HG03280 (cell line): ENCODE measurements around the gene LAMA2.
A peak's percentile ranks its signal among the peaks of the same experiment; 100 is the strongest.

Experiments used
- ATAC-seq: cut with Tn5 transposase; IDR thresholded peaks from one replicate; pipeline ENCODE4 v1.9.1; 2021; ENCODE audit warnings: mild to moderate bottlenecking, moderate library complexity; ENCODE audit not compliant: unreplicated experiment

The LAMA2 gene

GRCh38 chr6:129475477-129476247 is 592.7 kb downstream of the LAMA2 start:
- ATAC-seq = no peak

GRCh38 chr6:129476248-129476564 is 593.3 kb downstream of the LAMA2 start:
- no peak for ATAC-seq

GRCh38 chr6:129476810-129477209 is 593.9 kb downstream of the LAMA2 start:
- no peak for ATAC-seq

DNA sequence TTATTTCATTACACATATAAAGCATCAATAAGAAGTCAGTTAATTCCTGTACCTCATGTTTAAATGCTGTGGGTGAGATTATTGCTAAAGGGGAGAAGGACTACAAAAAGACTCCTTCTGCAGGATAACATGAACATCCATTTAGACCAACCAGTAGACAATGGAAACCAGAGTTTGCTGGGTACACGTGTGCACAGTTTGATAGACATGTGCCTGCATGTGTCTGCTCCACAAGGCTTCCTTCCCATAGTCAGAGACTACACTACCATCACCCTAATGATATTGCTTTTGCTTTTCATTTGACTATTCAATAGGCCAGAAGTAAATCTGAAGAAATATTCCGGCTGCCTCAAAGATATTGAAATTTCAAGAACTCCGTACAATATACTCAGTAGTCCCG is 595.4 kb downstream of the LAMA2 start:
- no peak for ATAC-seq

DNA sequence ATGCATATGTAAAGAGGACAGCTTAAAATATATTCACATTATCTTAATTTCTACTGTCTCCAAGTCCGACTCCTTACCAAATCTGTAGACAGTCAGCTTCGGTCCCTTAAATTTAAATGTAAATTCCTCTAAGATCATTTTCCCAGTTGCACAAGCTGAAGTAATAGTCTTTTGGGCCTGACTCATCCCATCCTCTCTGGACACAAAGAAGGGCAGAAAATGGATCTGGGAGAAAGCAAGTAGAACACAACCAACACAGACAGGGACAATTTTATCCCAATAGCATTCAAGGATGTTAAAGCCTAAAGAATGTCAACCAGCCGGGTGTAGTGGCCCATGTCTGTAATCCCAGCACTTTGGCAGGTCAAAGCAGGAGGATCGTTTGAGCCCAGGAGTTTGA is 598.8 kb downstream of the LAMA2 start:
- ATAC-seq = no peak

GRCh38 chr6:129485746-129486145 is 602.8 kb downstream of the LAMA2 start:
- ATAC-seq = no peak

GRCh38 chr6:129486327-129486726 is 603.4 kb downstream of the LAMA2 start:
- no peak for ATAC-seq

GRCh38 chr6:129488313-129488712 is 605.4 kb downstream of the LAMA2 start:
- no peak for ATAC-seq

DNA sequence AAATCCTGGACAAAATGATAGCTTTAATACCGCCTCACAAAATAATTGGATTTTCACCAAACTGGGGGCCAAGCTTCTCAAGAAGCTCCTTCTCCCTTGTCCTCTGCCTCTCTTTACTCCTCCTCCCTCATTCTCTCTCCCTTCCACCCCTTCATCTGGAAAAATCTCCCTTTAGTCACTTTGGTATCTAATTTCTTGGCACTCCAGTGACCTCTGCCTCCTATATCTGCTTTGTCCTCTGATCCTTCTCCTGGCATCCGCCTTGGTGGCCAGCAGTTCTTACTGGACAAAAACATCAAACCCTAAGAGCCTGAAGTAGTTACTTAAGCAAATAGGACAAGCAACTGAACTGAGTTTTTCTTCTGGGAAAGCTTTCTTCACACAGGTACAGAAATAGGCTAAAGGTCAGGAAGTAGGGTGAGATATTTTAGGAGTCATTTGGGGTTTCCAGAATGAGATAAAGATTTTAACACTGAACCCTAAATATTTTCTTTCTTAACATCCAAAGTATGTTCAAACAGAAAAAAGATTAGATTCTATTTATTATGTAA is 606.4 kb downstream of the LAMA2 start:
- ATAC-seq = no peak

GRCh38 chr6:129490521-129491255 is 607.8 kb downstream of the LAMA2 start:
- peak; percentile 85 for ATAC-seq

DNA sequence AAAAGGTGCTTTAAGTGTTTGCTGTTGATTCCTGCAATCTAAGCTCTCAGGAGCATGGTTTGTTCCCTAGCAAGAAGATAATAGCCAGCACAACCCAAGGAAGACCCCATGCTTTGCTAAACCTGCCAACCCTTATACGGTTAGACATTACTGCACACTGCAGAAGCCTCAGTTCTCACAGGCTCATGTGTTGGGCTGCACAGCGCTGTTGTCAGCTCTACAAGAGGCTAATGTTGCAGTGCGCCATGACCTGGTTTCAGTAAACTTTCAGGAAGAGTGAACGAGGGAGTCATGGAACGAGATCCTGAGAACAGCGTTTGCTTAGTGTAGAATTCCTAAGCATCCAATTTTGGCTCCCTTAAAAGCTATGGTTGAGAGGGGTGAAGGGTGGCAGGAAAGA is 608.5 kb downstream of the LAMA2 start:
- ATAC-seq = no peak

GRCh38 chr6:129492260-129492659 is 609.3 kb downstream of the LAMA2 start:
- no peak for ATAC-seq

DNA sequence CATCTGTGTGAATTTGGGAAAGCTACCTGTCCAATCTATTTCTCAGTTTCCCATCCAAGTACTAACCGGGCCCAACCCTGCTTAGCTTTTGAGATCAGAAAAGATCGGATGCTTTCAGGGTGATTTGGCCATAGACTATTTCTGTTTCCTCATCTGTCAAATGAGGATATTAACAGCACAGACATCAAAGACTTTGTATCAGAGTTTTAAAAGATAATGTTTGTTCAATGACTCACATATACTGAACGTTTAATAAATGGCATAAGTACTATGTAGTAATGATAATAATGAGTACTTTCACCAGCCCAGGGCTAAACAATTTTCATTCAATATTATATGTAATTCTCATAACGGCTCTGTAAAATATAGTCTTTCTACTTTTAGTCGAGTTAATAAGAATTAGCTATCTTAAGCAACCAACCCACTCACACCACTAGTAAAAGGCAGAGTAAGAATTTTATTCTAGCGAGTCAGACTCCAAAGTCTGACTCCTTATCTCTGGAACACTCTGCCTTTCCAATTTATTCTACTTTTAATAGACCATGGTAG is 610.5 kb downstream of the LAMA2 start:
- ATAC-seq = no peak

- ATAC-seq = no peak
Observed at GRCh38 chr6:129494099-129494498, 611.2 kb downstream of the LAMA2 start.

- no peak for ATAC-seq
Observed at GRCh38 chr6:129494586-129494985, 611.6 kb downstream of the LAMA2 start.

- ATAC-seq = no peak
Observed at GRCh38 chr6:129495652-129496051, 612.7 kb downstream of the LAMA2 start.

GRCh38 chr6:129497481-129498441 is 614.8 kb downstream of the LAMA2 start:
- no peak for ATAC-seq

GRCh38 chr6:129498541-129498940 is 615.6 kb downstream of the LAMA2 start:
- ATAC-seq = no peak

DNA sequence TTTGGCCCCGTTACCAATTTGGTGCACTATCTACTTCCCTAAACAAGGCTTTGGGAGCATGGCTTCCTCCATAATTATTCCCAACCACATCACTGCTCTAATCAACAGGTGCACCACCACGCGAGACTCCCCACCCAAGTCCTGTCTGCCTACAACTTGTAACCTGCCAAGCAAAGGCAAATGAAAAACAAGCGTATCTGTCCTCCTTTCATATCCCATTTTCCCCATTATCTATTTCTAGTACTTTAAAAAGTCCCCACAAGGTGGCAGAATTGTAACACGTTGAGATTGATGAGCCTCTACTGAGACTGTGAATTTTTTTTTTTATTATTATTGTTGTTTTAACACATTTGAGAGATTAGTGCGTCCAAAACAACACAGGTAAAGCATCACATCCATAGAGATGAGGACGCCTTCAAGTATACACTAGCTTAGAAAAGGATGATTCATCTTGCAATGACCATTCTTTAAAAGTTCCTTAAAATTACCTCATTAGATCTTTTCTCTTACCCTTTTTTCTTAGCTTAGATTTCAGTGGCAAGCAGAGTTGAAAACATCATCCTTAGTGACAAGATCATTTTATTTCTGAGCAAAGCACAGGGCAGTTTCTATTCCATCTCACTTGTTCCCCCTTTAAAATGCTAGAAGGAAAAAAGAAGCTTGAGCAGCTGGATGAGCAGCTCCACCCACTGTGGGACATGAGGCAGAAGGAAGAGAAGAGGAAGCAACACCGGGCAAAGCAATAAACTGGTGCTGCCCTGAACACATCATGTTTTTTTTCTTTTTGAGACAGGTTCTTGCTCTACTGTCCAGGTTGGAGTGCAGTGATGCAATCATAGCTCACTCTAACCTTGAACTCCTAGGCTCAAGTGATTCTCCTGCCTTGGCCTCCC is 616.3 kb downstream of the LAMA2 start:
- peak; percentile 62 for ATAC-seq

GRCh38 chr6:129499843-129500219 is 616.9 kb downstream of the LAMA2 start:
- ATAC-seq = no peak
